GM18526 (cell line): Measurements from ENCODE around the gene SNRNP25.

Experiments
- POLR2A ChIP-seq: IDR thresholded peaks from 3 replicates; pipeline ENCODE4 v1.6.1; 2011; ENCODE audit not compliant: insufficient read length; ENCODE audit errors: extremely low read depth

SNRNP25 gene

GRCh38 chr16:85407-85782 lies 31.8 kb downstream of the SNRNP25 start:
- no peak for TF ChIP-seq POLR2A

GRCh38 chr16:85865-86264 lies 32.2 kb downstream of the SNRNP25 start:
- no peak for TF ChIP-seq POLR2A

DNA sequence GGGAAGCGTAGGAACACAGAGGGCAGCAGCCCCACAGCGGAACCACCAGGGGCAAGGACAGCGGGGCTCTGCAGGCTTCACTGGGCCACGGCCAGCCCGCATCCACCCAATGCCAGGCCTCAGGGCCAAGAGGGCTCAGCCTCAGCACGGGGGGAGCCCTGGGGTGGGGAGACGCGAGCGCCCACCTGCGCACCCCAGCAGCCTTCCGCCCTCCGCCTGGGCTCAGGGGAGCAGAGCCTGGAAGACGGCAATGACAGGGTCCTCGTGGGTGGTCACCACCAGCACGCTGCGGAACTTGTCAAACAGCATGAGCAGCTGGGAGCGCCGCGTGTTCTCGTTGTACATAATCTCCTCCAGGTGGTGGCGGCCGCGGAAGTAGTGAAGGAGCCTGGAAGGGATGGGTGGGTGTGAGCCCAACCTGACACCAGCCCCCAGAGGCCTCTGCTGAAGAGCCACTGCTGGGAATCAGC lies 32.9 kb downstream of the SNRNP25 start:
- TF ChIP-seq POLR2A = no peak

DNA sequence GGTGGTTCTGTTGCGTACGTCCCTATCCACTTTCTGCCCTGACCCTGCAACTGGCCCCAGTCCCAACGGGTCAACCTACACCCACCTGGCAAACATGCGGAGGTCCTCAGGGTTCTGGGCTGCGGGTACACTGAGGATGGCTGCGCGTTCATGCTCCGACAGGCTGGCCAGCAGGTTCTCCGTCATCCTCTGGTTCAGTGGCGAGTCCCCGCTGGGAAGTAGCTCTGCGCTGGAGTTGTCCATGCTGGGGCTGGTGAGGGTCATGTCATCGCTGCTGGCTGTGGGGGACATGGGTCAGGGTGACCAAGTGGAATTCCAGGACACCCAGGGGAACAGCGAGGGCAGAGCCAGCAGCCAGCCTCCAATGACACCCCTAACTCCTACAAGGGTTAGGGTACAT lies 35.0 kb downstream of the SNRNP25 start:
- no peak for TF ChIP-seq POLR2A

DNA sequence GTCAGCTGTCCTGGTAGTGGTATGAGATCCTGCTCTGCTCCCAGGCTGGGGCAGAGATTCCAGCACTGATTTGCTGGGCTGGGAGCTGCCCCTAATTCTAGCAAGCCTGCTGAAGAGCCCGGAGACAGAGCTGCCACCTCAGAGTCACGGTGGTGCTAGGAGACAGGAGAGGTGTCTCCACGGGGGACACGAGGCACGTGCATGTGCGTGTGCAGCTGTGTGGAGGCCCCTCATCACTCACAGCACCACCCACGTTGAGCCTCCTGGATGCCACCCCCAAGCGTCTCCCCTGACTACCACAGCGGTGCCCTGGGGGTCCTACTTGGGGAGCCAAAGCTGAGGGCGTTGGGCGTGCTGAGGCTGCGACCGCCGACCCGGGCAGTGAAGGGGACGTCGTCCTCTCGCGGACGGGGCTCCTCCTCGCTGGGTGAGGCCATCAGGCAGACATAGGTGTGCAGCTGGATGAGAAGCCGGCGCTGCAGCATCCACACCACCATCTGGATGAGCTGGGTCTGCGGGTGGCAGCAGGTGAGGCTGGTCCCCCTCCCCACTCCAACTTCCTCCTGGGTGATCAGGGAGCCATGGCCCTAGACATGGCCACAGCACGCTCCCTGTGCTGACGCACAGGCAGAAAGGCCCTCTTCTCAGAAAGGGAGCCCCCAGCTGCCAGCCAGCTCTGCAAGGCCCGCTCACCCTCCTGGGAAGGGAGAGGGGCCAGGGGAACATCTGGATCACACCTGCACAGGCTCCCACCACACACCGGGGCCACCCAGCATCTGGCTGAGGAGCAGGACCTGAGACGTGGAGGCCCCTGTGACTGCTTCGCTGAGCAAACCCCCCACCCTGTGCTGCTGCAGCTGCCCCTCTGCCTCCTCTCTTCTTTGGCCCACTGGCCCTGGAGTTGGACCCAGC lies 36.0 kb downstream of the SNRNP25 start:
- no peak for TF ChIP-seq POLR2A

DNA sequence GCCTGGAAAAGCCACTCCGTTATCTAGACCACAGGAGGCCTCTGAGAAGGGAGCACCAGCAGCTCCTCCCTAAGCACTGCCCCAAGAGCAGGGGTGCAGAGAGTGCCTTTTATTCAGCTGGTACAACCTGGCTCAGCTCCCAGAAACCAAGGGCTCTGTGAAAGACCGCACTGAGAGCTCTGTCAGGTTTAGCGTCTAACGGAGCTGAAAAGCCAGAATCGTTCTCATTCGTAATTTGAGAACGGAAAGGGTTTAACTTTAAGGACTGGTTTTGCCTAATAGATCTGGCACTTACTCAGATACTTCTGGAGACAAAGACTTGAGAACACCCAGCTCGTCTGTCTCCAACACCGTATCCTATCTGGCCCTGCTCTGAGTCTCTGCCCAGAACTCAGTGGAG lies 37.9 kb downstream of the SNRNP25 start:
- TF ChIP-seq POLR2A = no peak

DNA sequence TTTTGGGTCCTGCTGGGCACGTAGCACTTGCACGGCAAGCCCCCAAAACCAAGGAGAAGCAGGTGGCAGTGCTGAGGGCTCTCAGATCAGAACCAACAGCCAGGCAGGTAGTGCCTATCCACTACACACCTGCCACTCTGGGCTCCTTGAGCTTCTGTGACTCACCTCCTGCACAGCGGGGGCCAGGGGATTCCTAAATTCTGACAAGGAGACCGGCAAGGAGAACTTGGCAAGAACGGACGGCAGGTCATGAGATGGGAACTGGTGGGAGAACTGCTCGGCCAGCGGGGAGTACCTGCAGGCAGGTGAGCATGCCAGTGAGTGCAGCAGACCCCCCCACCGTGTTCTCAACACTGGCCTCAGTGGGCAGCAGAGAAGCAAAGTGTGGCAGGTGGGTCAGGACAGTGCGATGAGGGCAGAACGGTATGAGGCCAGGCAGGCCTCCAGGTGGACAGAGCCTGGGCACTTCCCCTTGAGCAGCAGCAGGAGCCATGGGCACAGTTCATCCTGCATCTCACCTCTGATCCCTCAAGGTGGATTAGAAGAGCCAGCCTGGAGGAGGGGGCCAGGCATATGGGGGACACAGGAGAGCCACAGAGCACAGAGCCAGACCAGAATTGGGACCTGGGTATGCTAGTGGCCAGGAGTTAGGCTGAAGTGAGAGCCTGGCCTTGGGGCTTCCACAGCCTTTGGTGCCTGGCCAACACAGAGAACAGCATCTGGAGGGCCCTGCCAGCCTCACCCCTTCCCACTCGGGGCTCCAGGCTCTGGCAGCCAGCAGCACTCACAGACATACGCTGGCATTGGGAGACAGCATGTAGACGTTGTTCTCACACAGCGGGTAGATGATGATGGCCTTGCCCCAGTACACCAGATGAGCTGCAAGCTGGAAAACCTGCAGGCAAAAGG lies 39.1 kb downstream of the SNRNP25 start:
- no peak for TF ChIP-seq POLR2A

GRCh38 chr16:94918-95265 lies 41.3 kb downstream of the SNRNP25 start:
- no peak for TF ChIP-seq POLR2A

- TF ChIP-seq POLR2A = no peak
Measured at GRCh38 chr16:96935-97381, 43.3 kb downstream of the SNRNP25 start.

GRCh38 chr16:97822-98221 lies 44.2 kb downstream of the SNRNP25 start:
- no peak for TF ChIP-seq POLR2A

DNA sequence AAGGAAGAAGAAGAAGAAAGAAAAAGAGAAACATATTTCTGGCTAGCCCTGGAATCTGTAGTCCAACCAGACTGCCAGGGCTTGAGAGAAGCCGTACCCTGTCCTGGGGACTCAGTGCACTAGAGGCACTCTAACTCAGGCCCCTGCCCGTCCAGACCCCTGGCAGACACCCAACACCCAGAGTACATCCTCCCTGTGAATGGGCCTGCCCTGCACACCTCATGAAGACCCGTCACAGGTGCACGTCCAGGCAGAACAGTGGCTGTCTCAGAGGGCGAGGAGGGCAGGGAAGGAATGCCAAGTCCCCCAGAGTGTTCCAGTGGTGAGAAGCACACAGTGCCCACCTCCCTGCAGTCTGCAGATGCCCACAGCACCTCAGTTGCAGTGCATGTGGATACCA lies 47.4 kb downstream of the SNRNP25 start:
- TF ChIP-seq POLR2A = no peak

- TF ChIP-seq POLR2A = no peak
Measured at GRCh38 chr16:101586-101985, 48.0 kb downstream of the SNRNP25 start.

GRCh38 chr16:102060-102855 lies 48.6 kb downstream of the SNRNP25 start:
- TF ChIP-seq POLR2A = no peak

GRCh38 chr16:104355-104754 lies 50.7 kb downstream of the SNRNP25 start:
- no peak for TF ChIP-seq POLR2A

GRCh38 chr16:104928-105327 lies 51.3 kb downstream of the SNRNP25 start:
- no peak for TF ChIP-seq POLR2A

DNA sequence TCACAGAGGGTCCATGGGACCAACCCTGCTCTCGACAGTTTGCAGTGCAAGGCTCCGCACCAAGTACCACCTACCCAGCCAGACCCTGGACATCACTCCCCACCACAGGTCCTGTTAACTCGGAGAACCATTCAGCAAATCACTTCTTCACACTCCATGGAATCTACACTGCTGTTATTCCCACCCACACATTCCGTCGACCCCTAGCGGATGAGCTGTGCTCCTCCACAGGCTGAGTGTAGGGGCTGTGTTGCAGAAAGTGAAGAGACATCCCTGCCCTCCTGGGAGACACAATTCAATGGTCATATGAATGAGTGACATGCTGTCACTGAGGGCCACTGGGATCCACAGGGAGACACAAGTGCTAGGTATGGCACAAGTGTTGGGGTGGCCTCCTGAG lies 51.9 kb downstream of the SNRNP25 start:
- TF ChIP-seq POLR2A = no peak
